NCI-H524 treated with DMSO at 0.1 percent for 48 hours (cell line): Measurements from ENCODE around the gene PPP2R5E.
A peak's percentile ranks its signal among the peaks of the same experiment; 100 is the strongest.

Source experiments
- DNase-seq: peaks from one replicate; lab custom pipeline; 2025; lab: John Stamatoyannopoulos, UW

The PPP2R5E gene

GRCh38 chr14:63472986-63473788, 70.0 kb downstream of the PPP2R5E start:
- no peak for DNase-seq

DNA sequence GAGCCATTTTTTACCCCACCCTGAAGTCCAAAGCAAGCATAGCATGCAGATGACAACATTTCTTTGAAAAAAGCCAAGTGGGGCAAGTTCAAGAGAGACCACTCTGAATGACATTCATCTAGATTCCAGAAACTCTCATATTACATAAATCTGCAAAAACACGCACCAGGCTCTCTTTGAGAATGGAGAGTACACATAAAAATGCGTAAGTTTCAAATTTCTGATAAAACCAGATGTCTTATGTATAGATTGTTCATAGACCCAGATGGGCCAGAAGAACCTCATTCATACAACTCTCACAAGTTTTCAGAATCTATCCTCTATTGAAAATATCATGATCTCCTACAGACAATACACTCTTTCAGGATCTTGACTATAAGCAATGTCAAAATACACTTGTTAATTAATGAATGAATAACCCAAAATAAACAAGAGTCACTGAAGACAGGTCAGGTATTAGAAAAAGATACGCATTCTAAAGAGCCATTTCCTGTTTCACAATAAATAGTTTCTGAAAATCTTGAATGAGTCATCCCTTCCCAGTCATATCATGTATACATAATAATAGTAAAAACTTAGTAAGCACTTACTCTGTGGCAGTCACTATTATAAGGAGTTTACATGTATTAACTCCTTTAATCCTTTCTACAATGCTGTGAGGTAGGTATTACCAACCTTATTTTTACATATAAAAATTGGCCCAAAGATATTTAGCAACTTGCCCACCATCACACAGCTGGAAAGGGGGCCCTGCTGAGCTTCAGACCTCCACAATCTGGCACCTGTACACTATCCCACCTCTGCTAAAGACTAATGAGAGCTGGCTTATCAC, 72.0 kb downstream of the PPP2R5E start:
- no peak for DNase-seq

- no peak for DNase-seq
Measured at GRCh38 chr14:63468294-63468693, 74.9 kb downstream of the PPP2R5E start.

- DNase-seq = no peak
Measured at GRCh38 chr14:63467440-63468072, 75.6 kb downstream of the PPP2R5E start.

- DNase-seq = no peak
Measured at GRCh38 chr14:63465347-63465746, 77.8 kb downstream of the PPP2R5E start.

- DNase-seq = no peak
Measured at GRCh38 chr14:63460680-63461369, 82.4 kb downstream of the PPP2R5E start.

DNA sequence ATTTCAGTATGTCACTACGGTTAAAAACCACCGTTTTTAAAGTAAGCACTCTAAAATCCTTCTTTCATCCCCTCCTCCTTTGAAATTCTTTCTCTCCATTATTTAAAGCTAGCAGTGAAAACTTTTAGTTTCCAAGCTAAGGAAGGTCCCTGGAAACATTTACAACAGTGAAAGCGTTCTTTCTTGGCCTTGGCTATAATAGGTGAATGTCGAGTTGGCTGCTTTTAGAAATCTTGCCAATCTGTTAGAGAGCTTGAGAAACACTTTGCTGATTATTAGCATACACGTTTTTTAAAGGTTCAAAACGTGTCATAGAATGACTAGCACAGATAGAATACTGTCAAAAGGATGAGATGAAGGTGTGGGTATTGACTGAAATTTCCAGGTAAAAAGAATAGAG, 83.4 kb downstream of the PPP2R5E start:
- DNase-seq = no peak

DNA sequence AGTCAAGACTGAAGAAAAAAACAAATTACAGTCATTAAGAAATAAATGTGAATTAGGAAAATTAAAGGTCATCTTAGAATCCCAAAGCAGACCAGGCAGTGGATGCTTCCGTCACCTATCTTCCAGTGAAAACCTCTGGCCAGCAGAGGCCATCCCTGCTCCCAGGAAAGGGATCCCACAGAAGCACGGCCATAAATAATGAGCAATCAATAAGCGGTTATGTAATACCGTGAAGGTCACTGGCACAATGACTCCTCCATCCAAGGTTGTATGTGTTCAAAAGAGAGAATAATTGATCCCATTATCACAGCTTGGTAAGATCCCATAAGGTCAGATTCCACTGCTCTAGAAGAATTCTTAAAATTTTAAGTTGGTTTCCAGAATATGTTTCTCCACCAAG, 85.7 kb downstream of the PPP2R5E start:
- no peak for DNase-seq

- no peak for DNase-seq
Measured at GRCh38 chr14:63454863-63455622, 88.1 kb downstream of the PPP2R5E start.

- DNase-seq = no peak
Measured at GRCh38 chr14:63454436-63454835, 88.7 kb downstream of the PPP2R5E start.

DNA sequence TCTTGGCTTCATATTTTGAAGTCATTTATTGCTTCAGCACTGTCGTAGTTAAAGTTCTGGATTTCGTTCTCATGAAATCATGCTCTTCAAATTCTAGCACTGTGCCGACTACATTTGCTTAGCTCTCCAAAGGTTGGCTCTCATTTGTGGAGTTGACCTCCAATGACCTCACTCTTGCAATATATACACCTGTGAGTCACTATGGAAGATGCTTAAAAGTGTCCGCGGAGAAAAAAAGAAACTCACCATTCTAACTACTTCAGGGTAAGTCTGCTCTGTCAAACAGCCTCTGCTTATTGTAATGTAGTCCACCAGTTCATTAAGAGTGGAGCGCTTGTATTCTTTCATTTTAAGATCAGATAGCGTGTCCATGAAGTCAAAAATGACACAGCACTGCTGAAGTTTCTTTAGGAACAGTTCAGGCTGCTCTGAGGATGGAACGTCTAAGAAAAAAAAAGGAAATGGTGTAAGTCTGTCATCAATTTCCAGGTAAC, 89.7 kb downstream of the PPP2R5E start:
- DNase-seq = no peak

DNA sequence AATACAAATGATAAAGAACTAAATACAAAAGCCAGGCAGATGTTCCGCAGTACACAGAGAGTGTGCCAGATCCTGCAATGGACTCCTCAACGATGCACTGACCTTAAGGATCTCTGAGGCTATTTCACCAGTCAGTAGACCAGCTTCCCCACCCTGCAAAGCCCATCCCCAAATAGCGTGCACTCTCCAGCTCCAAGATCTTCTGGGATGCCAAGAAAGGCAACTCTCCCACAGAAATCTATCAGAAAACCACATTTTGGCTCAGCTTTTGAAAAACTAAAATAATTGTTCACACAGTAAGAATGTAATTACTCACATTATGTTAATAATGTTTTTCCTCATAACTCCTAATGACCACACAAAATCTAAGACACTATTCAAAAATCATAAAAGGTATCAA, 90.4 kb downstream of the PPP2R5E start:
- DNase-seq = no peak

GRCh38 chr14:63448841-63449240, 94.3 kb downstream of the PPP2R5E start:
- DNase-seq = no peak

DNA sequence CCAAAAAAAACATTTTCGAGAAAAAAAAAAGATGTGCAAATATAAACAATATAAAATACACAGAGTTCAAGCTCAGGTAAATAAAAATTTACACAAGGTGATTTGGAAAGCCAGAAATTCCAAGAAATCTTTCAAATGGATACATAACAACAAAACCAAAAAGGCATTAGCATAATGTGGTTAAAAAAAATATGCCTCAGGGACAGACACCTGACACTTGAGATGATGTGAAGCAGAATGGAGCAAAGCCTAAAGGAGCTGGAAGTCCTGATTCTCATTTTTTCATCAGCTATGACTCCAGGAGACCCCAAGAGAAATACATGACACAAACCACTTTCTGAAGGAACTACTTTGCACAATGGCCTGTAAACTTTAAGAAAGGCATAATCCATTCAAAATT, 98.6 kb downstream of the PPP2R5E start:
- DNase-seq = no peak

GRCh38 chr14:63443988-63444387, 99.2 kb downstream of the PPP2R5E start:
- no peak for DNase-seq

- no peak for DNase-seq
Measured at GRCh38 chr14:63443361-63443760, 99.8 kb downstream of the PPP2R5E start.

GRCh38 chr14:63438065-63438757, 105.0 kb downstream of the PPP2R5E start:
- peak; percentile 94 for DNase-seq

DNA sequence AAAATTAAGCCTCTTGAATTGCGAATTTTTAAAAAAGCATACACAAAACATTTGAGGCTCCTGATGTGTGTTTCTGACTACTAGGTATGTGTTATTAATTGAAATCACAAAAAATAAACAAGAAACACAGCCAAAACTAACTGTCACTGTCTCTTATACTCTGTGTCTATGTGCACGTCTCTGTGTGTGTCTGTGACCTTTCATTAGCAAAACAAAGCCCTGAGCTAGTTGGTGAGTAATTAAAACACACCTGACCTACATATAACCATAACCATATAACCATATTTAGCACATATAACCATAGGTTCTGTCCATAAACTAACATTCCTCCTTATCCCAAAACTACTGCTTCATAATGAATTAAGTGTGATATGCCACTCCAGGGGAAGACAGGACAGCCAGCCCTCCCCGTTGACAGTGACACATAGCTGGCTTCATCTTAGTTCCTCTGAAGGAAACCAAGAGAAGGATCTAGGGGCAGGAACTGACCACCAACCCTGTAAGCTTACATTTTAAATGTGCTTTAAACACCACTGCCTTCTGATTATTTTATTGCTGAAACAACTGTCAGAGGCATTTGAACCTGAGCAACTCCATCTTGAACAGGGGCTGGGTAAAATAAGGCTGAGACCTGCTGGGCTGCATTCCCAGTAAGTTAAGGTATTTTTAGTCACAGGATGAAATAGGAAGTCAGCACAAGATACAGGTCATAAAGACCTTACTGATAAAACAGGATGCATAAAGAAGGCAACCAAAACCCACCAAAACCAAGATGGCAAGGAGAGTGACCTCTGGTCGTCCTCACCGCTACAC, 106.7 kb downstream of the PPP2R5E start:
- DNase-seq = no peak

- no peak for DNase-seq
Measured at GRCh38 chr14:63435838-63436237, 107.3 kb downstream of the PPP2R5E start.

- no peak for DNase-seq
Measured at GRCh38 chr14:63435204-63435603, 108.0 kb downstream of the PPP2R5E start.
